Activated naive CD8-positive, alpha-beta T cell treated with anti-CD3 and anti-CD28 coated beads, Interleukin-2, amount 10 ng/mL, durations not matched to agents 7 days and 5 days (primary cell): ENCODE data around the gene LRRC14B. TPM values are rescaled to one million over a fixed set of nuclear protein-coding genes. Genes with fewer than 3 reads are reported as not detected.
"Not testable (repeated sequence)": the region's sequence is repeated elsewhere in the genome, so short reads cannot be mapped to it uniquely, and the experiment has no call there.

Experiments
- ATAC-seq: fragments of 150-1000 bp; cut with Tn5 transposase; one replicate; pipeline ENCODE4 v1.10.0; 2021; ENCODE audit warnings: low read depth, moderate library complexity
- POLR2A ChIA-PET: fragments of 350-600 bp; sonication (Branson Sonifier 250); formaldehyde crosslinking; loops from one replicate; lab custom pipeline; 2021; ENCODE audit warnings: antibody characterized with exemption; lab: Charles Lee
- DNase-seq: peaks from one replicate; pipeline ENCODE4 v3.0.0; 2021
- H3K27ac Mint-ChIP-seq: one replicate; pipeline ENCODE4 v1.8.0; 2022; ENCODE audit warnings: mild to moderate bottlenecking, mixed read lengths
- H3K27me3 Mint-ChIP-seq: one replicate; pipeline ENCODE4 v1.8.0; 2022; ENCODE audit warnings: mild to moderate bottlenecking, moderate library complexity, mixed read lengths
- H3K36me3 Mint-ChIP-seq: one replicate; pipeline ENCODE4 v1.8.0; 2021; ENCODE audit warnings: mild to moderate bottlenecking, mixed read lengths
- H3K4me1 Mint-ChIP-seq: one replicate; pipeline ENCODE4 v1.8.0; 2021; ENCODE audit warnings: mixed read lengths
- H3K4me3 Mint-ChIP-seq: one replicate; pipeline ENCODE4 v1.8.0; 2022; ENCODE audit warnings: mild to moderate bottlenecking, moderate library complexity, mixed read lengths
- H3K9me3 Mint-ChIP-seq: one replicate; pipeline ENCODE4 v1.8.0; 2021; ENCODE audit warnings: mixed read lengths
- total RNA-seq, 2 experiments: library from RNA; stranded (reverse); gene quantifications; one replicate each; pipeline ENCODE4 v1.2.3, GENCODE V29; 2021

LRRC14B gene
- total RNA-seq, 2 experiments from 2014 or later: 0.37 to 0.44 TPM

GRCh38 chr5:163841-164240 is 27.5 kb upstream of the LRRC14B start:
- ATAC-seq (no peak), DNase-seq (no peak)
- no peaks in the 10 kb centered on the region for H3K36me3 Mint-ChIP-seq

GRCh38 chr5:164244-164643 is 27.1 kb upstream of the LRRC14B start:
- no peak overlapping the region for H3K4me3 Mint-ChIP-seq
- ATAC-seq (no peak), DNase-seq (no peak)
- H3K27ac Mint-ChIP-seq: no peak overlapping the region
- no peaks in the 10 kb centered on the region for H3K36me3 Mint-ChIP-seq
- H3K9me3 Mint-ChIP-seq: no peaks in the 10 kb centered on the region
- no peaks in the 10 kb centered on the region for H3K4me1 Mint-ChIP-seq
- POLR2A ChIA-PET: no interaction called here
- peaks cover 4% of the 10 kb centered on the region for H3K27me3 Mint-ChIP-seq

More at GRCh38 chr5:163841-164240, 27.5 kb upstream of the LRRC14B start:
- POLR2A ChIA-PET: no interaction called here
- H3K27ac Mint-ChIP-seq: no peak overlapping the region
- no peak overlapping the region for H3K4me3 Mint-ChIP-seq
- H3K4me1 Mint-ChIP-seq: no peaks in the 10 kb centered on the region
- no peaks in the 10 kb centered on the region for H3K9me3 Mint-ChIP-seq
- H3K27me3 Mint-ChIP-seq: peaks cover 4% of the 10 kb centered on the region

DNA sequence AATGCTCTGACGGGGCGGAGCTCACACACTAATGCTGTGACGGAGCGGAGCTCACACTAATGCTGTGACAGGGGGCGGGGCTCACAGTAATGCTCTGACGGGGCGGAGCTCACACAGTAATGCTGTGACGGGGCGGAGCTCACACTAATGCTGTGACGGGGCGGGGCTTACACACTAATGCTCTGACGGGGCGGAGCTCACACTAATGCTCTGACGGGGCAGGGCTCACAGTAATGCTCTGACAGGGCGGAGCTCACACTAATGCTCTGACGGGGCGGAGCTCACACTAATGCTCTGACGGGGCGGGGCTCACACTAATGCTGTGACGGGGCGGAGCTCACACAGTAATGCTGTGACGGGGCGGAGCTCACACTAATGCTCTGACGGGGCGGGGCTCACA is 26.5 kb upstream of the LRRC14B start:
- DNase-seq, H3K27ac Mint-ChIP-seq, H3K27me3 Mint-ChIP-seq, ATAC-seq, H3K4me1 Mint-ChIP-seq, H3K9me3 Mint-ChIP-seq, H3K36me3 Mint-ChIP-seq, POLR2A ChIA-PET, H3K4me3 Mint-ChIP-seq: not testable (repeated sequence)

GRCh38 chr5:166441-167372 is 24.6 kb upstream of the LRRC14B start:
- Mint-ChIP-seq H3K4me3 (no peak overlapping the region), H3K27me3 (no peaks in the 10 kb centered on the region), H3K4me1 (no peaks in the 10 kb centered on the region), H3K36me3 (no peaks in the 10 kb centered on the region), H3K27ac (no peak overlapping the region), H3K9me3 (no peaks in the 10 kb centered on the region)
- no peak for ATAC-seq
- DNase-seq: peak; percentile 12
- POLR2A ChIA-PET: no interaction called here

DNA sequence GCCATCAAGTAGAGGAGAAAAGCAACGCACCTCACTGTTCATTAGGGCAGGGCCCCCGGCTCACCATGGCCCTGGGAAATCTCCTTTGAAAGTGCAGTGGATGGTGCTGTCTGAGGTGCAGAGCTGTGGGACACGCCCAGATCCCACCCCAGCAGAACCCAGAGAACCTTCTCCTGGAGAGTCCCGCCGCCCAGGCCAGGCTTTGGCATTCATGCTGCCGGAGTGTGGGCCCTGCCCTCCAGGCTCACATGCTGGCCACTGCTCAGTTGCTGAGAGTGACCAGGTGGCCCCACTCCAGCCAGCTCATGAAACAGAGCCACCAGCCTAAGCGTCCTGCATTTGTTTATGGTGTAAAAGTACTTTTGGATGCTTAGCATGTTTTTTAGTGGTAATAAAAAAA is 23.8 kb upstream of the LRRC14B start:
- no peaks in the 10 kb centered on the region for H3K4me1 Mint-ChIP-seq
- no peak for DNase-seq
- no peak overlapping the region for H3K27ac Mint-ChIP-seq
- no peak overlapping the region for H3K4me3 Mint-ChIP-seq
- no peak for ATAC-seq
- H3K36me3 Mint-ChIP-seq: no peaks in the 10 kb centered on the region
- no peaks in the 10 kb centered on the region for H3K9me3 Mint-ChIP-seq
- H3K27me3 Mint-ChIP-seq: no peaks in the 10 kb centered on the region
- POLR2A ChIA-PET: no interaction called here

DNA sequence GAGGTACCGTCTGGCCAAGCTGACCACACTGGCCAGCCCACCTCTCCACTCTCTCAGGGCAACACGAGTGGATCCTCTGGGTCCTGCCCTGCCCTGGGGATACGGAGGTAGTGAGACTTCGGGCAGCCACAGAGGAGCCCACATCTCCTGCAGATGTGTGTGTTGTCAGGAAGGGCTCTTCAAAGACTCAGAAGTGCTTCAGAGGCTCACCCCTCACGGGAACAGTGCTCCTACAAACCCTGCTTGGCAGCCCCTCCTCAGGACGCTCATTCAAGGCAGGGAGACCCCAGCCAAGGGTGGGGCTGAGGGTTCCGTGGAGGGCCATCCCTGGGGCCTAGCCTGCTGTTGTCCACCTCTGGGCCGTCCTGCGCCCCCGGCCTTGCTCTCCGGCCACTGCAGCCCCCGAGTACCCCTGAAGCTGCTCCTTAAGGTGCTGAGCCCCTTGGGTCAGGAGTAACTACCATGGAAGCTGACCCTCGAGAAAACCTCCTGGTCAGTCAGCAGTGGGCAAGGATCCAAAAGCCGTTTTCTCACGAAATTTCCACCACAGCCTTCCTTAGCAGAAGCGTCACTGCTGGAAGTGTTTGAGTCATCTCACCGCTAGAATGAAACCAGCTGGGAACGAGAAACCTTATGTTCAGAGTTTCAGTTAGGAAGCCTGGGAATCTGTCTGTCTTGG is 23.2 kb upstream of the LRRC14B start:
- H3K36me3 Mint-ChIP-seq: no peaks in the 10 kb centered on the region
- ATAC-seq: no peak
- H3K4me3 Mint-ChIP-seq: no peak overlapping the region
- POLR2A ChIA-PET: no interaction called here
- no peaks in the 10 kb centered on the region for H3K27me3 Mint-ChIP-seq
- H3K4me1 Mint-ChIP-seq: no peaks in the 10 kb centered on the region
- no peaks in the 10 kb centered on the region for H3K9me3 Mint-ChIP-seq
- H3K27ac Mint-ChIP-seq: no peak overlapping the region
- DNase-seq: no peak

- H3K27me3 Mint-ChIP-seq: no peaks in the 10 kb centered on the region
- no peaks in the 10 kb centered on the region for H3K9me3 Mint-ChIP-seq
- H3K4me3 Mint-ChIP-seq: no peak overlapping the region
- H3K27ac Mint-ChIP-seq: no peak overlapping the region
- no peak for ATAC-seq
- no peak for DNase-seq
- no peaks in the 10 kb centered on the region for H3K4me1 Mint-ChIP-seq
- H3K36me3 Mint-ChIP-seq: no peaks in the 10 kb centered on the region
- POLR2A ChIA-PET: no interaction called here
These were observed 22.1 kb upstream of the LRRC14B start for GRCh38 chr5:169071-169727.

GRCh38 chr5:169728-170094 is 21.6 kb upstream of the LRRC14B start:
- Mint-ChIP-seq H3K27me3 (no peaks in the 10 kb centered on the region), H3K27ac (no peak overlapping the region), H3K4me3 (no peak overlapping the region), H3K4me1 (no peaks in the 10 kb centered on the region), H3K36me3 (no peaks in the 10 kb centered on the region), H3K9me3 (no peaks in the 10 kb centered on the region)
- DNase-seq (no peak), ATAC-seq (no peak)
- POLR2A ChIA-PET: no interaction called here

GRCh38 chr5:170971-171800 is 20.1 kb upstream of the LRRC14B start:
- H3K27me3 Mint-ChIP-seq: no peaks in the 10 kb centered on the region
- no peak for ATAC-seq
- H3K36me3 Mint-ChIP-seq: no peaks in the 10 kb centered on the region
- POLR2A ChIA-PET: no interaction called here
- DNase-seq: no peak
- H3K9me3 Mint-ChIP-seq: no peaks in the 10 kb centered on the region
- no peak overlapping the region for H3K4me3 Mint-ChIP-seq
- no peak overlapping the region for H3K27ac Mint-ChIP-seq
- no peaks in the 10 kb centered on the region for H3K4me1 Mint-ChIP-seq

GRCh38 chr5:171801-172331 is 19.4 kb upstream of the LRRC14B start:
- POLR2A ChIA-PET: no interaction called here
- no peak for ATAC-seq
- Mint-ChIP-seq H3K4me1 (no peaks in the 10 kb centered on the region), H3K36me3 (no peaks in the 10 kb centered on the region), H3K27ac (no peak overlapping the region), H3K9me3 (no peaks in the 10 kb centered on the region), H3K27me3 (no peaks in the 10 kb centered on the region), H3K4me3 (no peak overlapping the region)
- no peak for DNase-seq

DNA sequence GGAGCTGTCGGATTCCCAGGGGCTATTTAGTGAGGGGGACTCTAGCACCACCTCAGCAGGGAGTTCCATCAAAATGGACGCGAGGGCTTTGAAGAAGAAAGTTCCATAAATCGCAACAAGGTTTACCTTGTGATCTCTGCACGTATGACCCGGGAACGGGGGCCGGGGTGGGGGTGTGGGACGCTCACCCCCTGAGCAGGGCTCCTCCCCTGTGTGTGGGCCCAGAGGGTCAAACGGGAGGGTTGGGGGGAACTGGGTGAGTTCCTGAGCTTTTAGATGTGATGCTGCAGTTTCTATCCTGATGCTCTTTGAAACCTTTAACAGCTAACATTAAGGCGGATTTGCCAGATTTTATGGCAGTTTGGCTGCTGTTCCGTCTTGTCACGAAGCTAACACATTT is 18.9 kb upstream of the LRRC14B start:
- POLR2A ChIA-PET: no interaction called here
- Mint-ChIP-seq H3K36me3 (no peaks in the 10 kb centered on the region), H3K27me3 (no peaks in the 10 kb centered on the region), H3K27ac (no peak overlapping the region), H3K4me3 (no peak overlapping the region), H3K9me3 (no peaks in the 10 kb centered on the region), H3K4me1 (no peaks in the 10 kb centered on the region)
- DNase-seq (no peak), ATAC-seq (no peak)

DNA sequence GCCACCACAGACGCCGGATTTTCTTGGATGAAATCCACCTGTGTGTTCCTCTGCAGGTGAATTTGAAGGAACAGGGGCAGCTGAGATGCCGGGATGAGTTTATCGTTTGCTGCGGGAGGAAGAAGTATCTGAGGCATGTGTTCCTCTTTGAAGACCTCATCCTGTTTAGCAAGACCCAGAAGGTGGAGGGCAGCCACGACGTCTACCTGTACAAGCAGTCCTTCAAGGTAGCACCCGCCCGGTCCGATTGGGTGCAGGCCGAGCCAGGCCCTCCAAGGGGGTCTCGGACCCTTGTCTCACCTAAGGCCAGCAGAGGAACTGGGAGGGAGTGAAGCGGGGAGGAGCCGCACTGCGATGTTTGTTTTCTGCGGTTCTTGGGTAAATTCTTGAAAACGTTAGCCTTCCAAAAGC is 18.4 kb upstream of the LRRC14B start:
- no peak overlapping the region for H3K4me3 Mint-ChIP-seq
- no peaks in the 10 kb centered on the region for H3K4me1 Mint-ChIP-seq
- POLR2A ChIA-PET: no interaction called here
- no peak overlapping the region for H3K27ac Mint-ChIP-seq
- DNase-seq: no peak
- ATAC-seq: no peak
- no peaks in the 10 kb centered on the region for H3K9me3 Mint-ChIP-seq
- no peaks in the 10 kb centered on the region for H3K27me3 Mint-ChIP-seq
- H3K36me3 Mint-ChIP-seq: no peaks in the 10 kb centered on the region
